ENCODE results near the gene LPIN3.

LPIN3 gene

DNA sequence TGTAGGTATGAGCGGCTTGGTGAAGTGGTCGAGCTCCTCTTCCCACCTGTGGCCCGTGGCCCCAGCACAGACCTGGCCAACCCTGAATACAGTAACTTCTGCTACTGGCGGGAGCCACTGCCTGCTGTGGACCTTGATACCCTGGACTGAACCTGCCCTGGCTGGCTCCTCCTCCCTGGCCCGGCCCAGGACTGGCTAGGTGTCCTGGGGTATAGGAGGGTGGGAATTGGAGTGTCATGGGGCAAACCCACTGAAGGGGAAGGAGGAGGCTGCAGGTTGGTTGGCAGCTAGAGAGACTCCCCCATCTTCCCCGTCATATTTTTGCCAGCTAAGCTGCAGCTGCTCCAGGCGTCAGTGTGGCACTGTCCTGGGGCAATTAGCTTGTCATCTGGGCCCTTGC, 18.1 kb downstream of the LPIN3 start:
- no peak overlapping the region for H3K27ac ChIP-seq (ENCODE audit: insufficient read depth, low read length, poor library complexity, severe bottlenecking)
- H3K4me3 ChIP-seq (ENCODE audit: insufficient read depth, low read depth, low read length, poor library complexity, severe bottlenecking): no peak overlapping the region
- H3K4me1 ChIP-seq (ENCODE audit: control insufficient read depth, insufficient read depth, low read length, poor library complexity, severe bottlenecking): no peaks in the 10 kb centered on the region
- no peak for DNase-seq
- H3K9me3 ChIP-seq (ENCODE audit: control insufficient read depth, low read length): no peaks in the 10 kb centered on the region
- H3K27me3 ChIP-seq (replicated peaks; ENCODE audit: control insufficient read depth, insufficient read depth, low read length, poor library complexity, severe bottlenecking): no peaks in the 10 kb centered on the region
- H3K36me3 ChIP-seq (ENCODE audit: control insufficient read depth, insufficient read depth, low read length): no peaks in the 10 kb centered on the region

- Histone ChIP-seq H3K4me3 (ENCODE audit: insufficient read depth, low read depth, low read length, poor library complexity, severe bottlenecking) (no peak overlapping the region), H3K9me3 (ENCODE audit: control insufficient read depth, low read length) (no peaks in the 10 kb centered on the region), H3K36me3 (ENCODE audit: control insufficient read depth, insufficient read depth, low read length) (no peaks in the 10 kb centered on the region), H3K4me1 (ENCODE audit: control insufficient read depth, insufficient read depth, low read length, poor library complexity, severe bottlenecking) (no peaks in the 10 kb centered on the region), H3K27me3 (replicated peaks; ENCODE audit: control insufficient read depth, insufficient read depth, low read length, poor library complexity, severe bottlenecking) (peaks cover 5% of the 10 kb centered on the region), H3K27ac (ENCODE audit: insufficient read depth, low read length, poor library complexity, severe bottlenecking) (no peak overlapping the region)
- no peak for DNase-seq
These were observed 19.0 kb downstream of the LPIN3 start for GRCh38 chr20:41359541-41360011.

DNA sequence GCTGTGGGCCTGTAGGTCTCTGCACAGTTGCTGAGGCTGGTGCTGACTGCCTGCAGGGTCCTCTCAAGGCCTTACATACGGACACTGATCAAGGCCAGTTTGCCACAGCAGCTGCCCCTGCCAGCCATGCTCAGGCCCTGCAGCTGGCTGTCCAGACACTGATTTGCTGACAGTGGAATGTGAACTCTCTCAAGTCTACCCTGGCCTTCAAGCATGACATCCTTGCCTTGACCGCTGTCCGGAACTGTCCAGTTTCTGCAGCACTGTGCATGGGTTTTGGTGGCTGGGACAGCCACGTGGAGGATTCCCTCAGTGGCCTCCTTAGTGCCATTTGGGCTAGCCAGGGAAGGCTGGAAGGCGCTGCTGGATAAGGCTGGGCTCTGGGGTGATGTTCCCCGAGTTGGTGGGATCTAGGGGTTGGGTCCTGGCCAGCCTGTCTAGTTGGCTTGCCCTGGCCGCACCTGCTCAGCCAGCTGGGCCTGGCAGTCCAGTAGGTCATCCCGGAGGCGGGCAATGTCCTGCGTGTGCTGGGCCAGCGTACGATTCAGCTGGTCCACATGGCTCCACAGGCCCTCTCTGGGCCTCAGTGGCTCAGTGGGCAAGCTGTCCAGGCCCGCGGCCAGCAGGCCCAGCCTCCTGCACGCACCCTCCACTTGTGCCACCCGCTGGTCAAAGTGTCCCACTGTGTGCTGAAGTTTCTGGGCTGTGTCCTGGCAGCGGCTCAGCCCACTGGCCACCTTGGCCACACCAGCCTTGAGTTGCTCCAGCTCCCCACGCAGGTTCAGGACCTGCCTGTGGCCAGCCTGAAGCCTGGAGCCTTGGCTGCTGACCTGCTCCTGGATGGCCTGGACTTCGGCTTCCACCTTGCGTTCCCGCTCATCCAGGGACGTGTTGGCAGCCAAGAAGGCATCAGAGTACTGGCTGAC, 20.5 kb downstream of the LPIN3 start:
- Histone ChIP-seq H3K27me3 (replicated peaks; ENCODE audit: control insufficient read depth, insufficient read depth, low read length, poor library complexity, severe bottlenecking) (peaks cover 7% of the 10 kb centered on the region), H3K4me3 (ENCODE audit: insufficient read depth, low read depth, low read length, poor library complexity, severe bottlenecking) (no peak overlapping the region), H3K36me3 (ENCODE audit: control insufficient read depth, insufficient read depth, low read length) (no peaks in the 10 kb centered on the region), H3K9me3 (ENCODE audit: control insufficient read depth, low read length) (no peaks in the 10 kb centered on the region), H3K4me1 (ENCODE audit: control insufficient read depth, insufficient read depth, low read length, poor library complexity, severe bottlenecking) (no peaks in the 10 kb centered on the region), H3K27ac (ENCODE audit: insufficient read depth, low read length, poor library complexity, severe bottlenecking) (no peak overlapping the region)
- DNase-seq: no peak

DNA sequence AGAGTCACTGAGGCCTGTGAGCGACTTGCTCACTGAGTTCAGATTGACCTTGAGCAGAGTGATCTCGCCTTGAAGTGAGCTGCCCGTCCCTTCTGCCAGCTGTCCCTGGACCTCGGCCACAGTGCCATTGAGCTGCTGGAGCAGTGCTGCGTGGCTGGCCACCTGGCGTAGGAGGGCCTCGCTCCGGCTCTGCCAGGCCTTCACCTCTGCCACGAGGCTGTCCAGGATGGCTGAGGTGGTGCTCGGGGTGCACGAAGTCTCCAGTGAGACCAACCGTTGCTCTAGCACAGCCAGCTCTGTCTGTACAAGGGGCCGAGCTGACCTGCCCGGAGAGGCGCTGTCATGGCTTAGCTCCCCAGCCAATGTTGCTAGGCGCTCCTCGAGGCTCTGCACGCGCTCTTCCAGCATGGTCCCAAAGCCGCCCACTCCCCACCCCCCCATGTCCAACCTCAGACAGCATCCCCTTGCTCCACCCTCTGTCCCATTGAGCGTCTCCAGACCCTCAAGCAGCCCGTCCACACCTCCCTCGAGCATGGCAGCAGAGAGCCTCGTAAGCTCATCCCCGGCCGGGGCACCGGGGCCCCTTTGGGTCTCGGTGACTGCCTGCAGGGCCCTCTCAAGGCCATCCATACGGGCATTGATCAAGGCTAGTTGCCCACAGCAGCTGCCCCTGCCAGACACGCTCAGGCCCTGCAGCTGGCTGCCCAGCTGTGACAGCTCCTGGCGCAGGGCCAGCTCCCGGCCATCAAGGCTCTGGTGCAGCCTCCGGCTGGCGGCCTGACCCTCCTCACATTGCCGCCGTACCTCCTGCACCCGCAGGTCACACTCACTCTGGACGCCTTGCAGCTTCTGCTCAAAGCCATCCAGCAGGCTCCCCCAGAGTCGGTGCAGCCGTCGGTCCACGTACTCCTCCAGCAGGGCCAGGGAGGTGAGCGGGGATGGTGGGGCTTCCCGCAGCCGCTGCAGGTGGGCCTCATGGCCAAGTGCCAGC, 21.4 kb downstream of the LPIN3 start:
- no peaks in the 10 kb centered on the region for H3K36me3 ChIP-seq (ENCODE audit: control insufficient read depth, insufficient read depth, low read length)
- no peak overlapping the region for H3K4me3 ChIP-seq (ENCODE audit: insufficient read depth, low read depth, low read length, poor library complexity, severe bottlenecking)
- no peaks in the 10 kb centered on the region for H3K9me3 ChIP-seq (ENCODE audit: control insufficient read depth, low read length)
- no peak overlapping the region for H3K27ac ChIP-seq (ENCODE audit: insufficient read depth, low read length, poor library complexity, severe bottlenecking)
- H3K27me3 ChIP-seq (replicated peaks; ENCODE audit: control insufficient read depth, insufficient read depth, low read length, poor library complexity, severe bottlenecking): peaks cover 9% of the 10 kb centered on the region
- DNase-seq: no peak
- H3K4me1 ChIP-seq (ENCODE audit: control insufficient read depth, insufficient read depth, low read length, poor library complexity, severe bottlenecking): no peaks in the 10 kb centered on the region

DNA sequence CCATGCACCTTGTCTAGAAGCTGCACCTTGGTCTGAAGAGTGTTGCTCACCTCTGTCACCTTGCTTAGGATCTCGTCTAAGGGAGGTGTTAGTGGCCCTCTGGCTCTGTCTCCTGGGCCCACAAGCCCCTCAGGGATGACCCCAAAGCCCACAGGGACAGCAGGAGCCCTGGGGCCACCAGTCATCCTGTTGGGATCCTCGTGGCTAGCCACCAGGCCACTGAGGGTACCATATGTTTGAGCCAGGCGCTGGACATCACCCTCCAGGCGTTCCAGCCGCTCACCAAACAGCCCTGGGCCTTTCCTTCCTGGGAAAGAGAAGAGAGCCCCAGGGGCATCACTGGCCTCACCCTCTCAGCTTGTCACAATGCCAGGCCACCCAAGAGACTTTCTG, 22.1 kb downstream of the LPIN3 start:
- Histone ChIP-seq H3K27ac (ENCODE audit: insufficient read depth, low read length, poor library complexity, severe bottlenecking) (no peak overlapping the region), H3K4me1 (ENCODE audit: control insufficient read depth, insufficient read depth, low read length, poor library complexity, severe bottlenecking) (no peaks in the 10 kb centered on the region), H3K27me3 (replicated peaks; ENCODE audit: control insufficient read depth, insufficient read depth, low read length, poor library complexity, severe bottlenecking) (peaks cover 12% of the 10 kb centered on the region), H3K9me3 (ENCODE audit: control insufficient read depth, low read length) (no peaks in the 10 kb centered on the region), H3K36me3 (ENCODE audit: control insufficient read depth, insufficient read depth, low read length) (no peaks in the 10 kb centered on the region), H3K4me3 (ENCODE audit: insufficient read depth, low read depth, low read length, poor library complexity, severe bottlenecking) (no peak overlapping the region)
- DNase-seq: no peak

- Histone ChIP-seq H3K36me3 (ENCODE audit: control insufficient read depth, insufficient read depth, low read length) (no peaks in the 10 kb centered on the region), H3K27ac (ENCODE audit: insufficient read depth, low read length, poor library complexity, severe bottlenecking) (no peak overlapping the region), H3K4me3 (ENCODE audit: insufficient read depth, low read depth, low read length, poor library complexity, severe bottlenecking) (no peak overlapping the region), H3K9me3 (ENCODE audit: control insufficient read depth, low read length) (no peaks in the 10 kb centered on the region), H3K27me3 (replicated peaks; ENCODE audit: control insufficient read depth, insufficient read depth, low read length, poor library complexity, severe bottlenecking) (peaks cover 12% of the 10 kb centered on the region), H3K4me1 (ENCODE audit: control insufficient read depth, insufficient read depth, low read length, poor library complexity, severe bottlenecking) (no peaks in the 10 kb centered on the region)
- no peak for DNase-seq
These were observed 23.0 kb downstream of the LPIN3 start for GRCh38 chr20:41363601-41364000.

DNA sequence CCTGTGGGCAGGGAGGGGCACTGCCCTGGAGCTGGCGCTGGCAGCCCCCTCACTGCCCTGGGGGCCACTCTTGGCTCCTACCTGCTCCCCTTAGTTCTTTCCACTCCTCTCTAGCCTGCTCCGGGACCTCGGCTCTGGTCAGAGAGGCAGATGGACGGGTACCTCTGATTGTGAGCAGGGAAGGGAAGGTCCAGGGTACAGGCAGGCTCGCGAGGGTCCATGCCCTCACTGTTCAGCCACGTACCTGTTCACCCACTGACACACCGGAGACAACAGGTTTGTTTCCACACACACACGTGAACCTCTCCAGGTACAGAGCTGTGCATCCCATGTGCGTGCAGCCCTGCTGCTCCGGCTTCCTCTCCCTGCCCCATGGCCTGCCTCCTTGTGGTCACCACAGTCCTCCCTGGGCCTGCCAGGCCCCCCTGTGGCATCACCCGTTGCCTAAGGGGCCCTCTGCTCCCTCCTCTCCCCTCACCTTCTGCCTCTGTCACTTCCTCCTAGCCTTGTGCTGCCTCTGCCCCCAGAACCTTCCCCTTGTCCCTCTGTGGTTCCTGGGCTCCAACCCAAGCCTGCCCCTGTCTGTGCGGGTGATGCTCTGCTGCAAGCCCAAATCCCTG, 23.7 kb downstream of the LPIN3 start:
- DNase-seq: no peak
- Histone ChIP-seq H3K27ac (ENCODE audit: insufficient read depth, low read length, poor library complexity, severe bottlenecking) (no peak overlapping the region), H3K9me3 (ENCODE audit: control insufficient read depth, low read length) (no peaks in the 10 kb centered on the region), H3K36me3 (ENCODE audit: control insufficient read depth, insufficient read depth, low read length) (no peaks in the 10 kb centered on the region), H3K27me3 (replicated peaks; ENCODE audit: control insufficient read depth, insufficient read depth, low read length, poor library complexity, severe bottlenecking) (peaks cover 12% of the 10 kb centered on the region), H3K4me1 (ENCODE audit: control insufficient read depth, insufficient read depth, low read length, poor library complexity, severe bottlenecking) (no peaks in the 10 kb centered on the region), H3K4me3 (ENCODE audit: insufficient read depth, low read depth, low read length, poor library complexity, severe bottlenecking) (no peak overlapping the region)

DNA sequence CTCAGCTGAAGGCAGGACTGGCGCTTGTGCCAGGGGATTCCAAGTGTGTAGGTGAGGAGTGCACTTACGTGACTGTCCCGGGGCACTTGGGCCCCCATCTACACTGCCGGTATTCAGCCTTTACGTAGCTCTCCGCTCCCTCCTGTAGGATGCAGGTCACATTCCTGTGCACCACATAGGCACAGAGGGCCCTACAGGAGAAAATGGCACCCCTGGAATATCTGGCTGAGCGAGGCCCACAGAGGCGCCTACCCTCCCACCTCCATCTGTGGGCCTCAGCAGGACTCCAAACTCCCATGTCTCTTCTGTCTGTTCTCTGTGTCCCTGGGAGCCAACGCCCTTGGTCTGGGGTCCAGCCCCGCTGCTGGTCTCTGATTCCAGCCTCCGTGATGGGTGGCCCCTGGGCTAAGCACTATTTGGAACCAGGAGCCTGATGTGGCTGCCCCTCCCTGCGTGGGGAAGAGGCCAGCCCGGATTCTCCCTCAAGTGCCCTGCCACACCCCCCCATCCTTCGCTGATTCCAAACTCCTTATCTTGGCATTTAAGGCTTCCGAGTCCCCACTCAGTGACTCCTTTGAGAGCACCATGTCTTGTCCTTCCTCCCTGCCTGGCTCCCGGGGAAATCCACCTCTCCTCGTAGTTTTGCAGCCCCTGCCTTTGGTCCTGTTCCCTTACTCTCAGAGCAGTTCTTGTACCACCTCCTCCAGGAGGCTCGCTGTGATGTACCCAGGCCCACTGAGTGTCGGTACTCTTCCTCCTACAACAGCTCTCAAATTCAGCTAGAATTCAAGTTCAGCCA, 24.5 kb downstream of the LPIN3 start:
- Histone ChIP-seq H3K27me3 (replicated peaks; ENCODE audit: control insufficient read depth, insufficient read depth, low read length, poor library complexity, severe bottlenecking) (peaks cover 12% of the 10 kb centered on the region), H3K4me1 (ENCODE audit: control insufficient read depth, insufficient read depth, low read length, poor library complexity, severe bottlenecking) (no peaks in the 10 kb centered on the region), H3K27ac (ENCODE audit: insufficient read depth, low read length, poor library complexity, severe bottlenecking) (no peak overlapping the region), H3K36me3 (ENCODE audit: control insufficient read depth, insufficient read depth, low read length) (no peaks in the 10 kb centered on the region), H3K4me3 (ENCODE audit: insufficient read depth, low read depth, low read length, poor library complexity, severe bottlenecking) (no peak overlapping the region), H3K9me3 (ENCODE audit: control insufficient read depth, low read length) (no peaks in the 10 kb centered on the region)
- no peak for DNase-seq

All from effector memory CD4-positive, alpha-beta T cell (primary cell).